Stimulated activated naive B cell treated with anti-CD40 and anti-IgM and Interleukin-4, amounts not matched to agents 10 μg/mL and 1 μg/mL and 100 μg/mL, for 72 hours (primary cell): ENCODE data around the gene MRRF.

Experiments used
- ATAC-seq, 2 donors: fragments of 150-1000 bp; cut with Tn5 transposase; replicated peaks; 2 replicates each; pipeline ENCODE4 v1.10.0; 2021; ENCODE audit warnings: moderate library complexity in 1 of 2
- DNase-seq: peaks from one replicate; pipeline ENCODE4 v3.0.0; 2021
- H3K27ac Mint-ChIP-seq: one replicate; pipeline ENCODE4 v1.8.0; 2022; ENCODE audit warnings: mild to moderate bottlenecking, mixed read lengths
- H3K27me3 Mint-ChIP-seq, 2 donors: one replicate each; pipeline ENCODE4 v1.8.0; 2022; ENCODE audit warnings: mixed read lengths in 2 of 2
- H3K36me3 Mint-ChIP-seq, 2 donors: one replicate each; pipeline ENCODE4 v1.8.0; 2022; ENCODE audit warnings: mixed read lengths in 2 of 2, mild to moderate bottlenecking in 1 of 2
- H3K4me1 Mint-ChIP-seq, 2 donors: one replicate each; pipeline ENCODE4 v1.8.0; 2022; ENCODE audit warnings: mixed read lengths in 2 of 2, mild to moderate bottlenecking in 1 of 2
- H3K4me3 Mint-ChIP-seq, 2 donors: one replicate each; pipeline ENCODE4 v1.8.0; 2022; ENCODE audit warnings: mild to moderate bottlenecking in 2 of 2, mixed read lengths in 2 of 2, moderate library complexity in 1 of 2
- H3K9me3 Mint-ChIP-seq, 2 donors: one replicate each; pipeline ENCODE4 v1.8.0; 2022; ENCODE audit warnings: mixed read lengths in 2 of 2, mild to moderate bottlenecking in 1 of 2

The MRRF gene

GRCh38 chr9:122223435-122223834, 41.2 kb upstream of the MRRF start:
- H3K36me3 Mint-ChIP-seq, result peaks cover 0 to 3% of the 10 kb centered on the region in 2 donors
- H3K9me3 Mint-ChIP-seq, result no peaks in the 10 kb centered on the region
- peaks cover 21 to 29% of the 10 kb centered on the region in 2 donors for H3K4me1 Mint-ChIP-seq
- DNase-seq (no peak), ATAC-seq (no peak)
- peaks cover 77 to 88% of the 10 kb centered on the region in 2 donors for H3K27me3 Mint-ChIP-seq
- no peak overlapping the region for H3K27ac Mint-ChIP-seq
- no peak overlapping the region for H3K4me3 Mint-ChIP-seq

- Mint-ChIP-seq H3K27me3 (peaks cover 60 to 67% of the 10 kb centered on the region in 2 donors), H3K4me1 (peaks cover 8 to 10% of the 10 kb centered on the region in 2 donors), H3K4me3 (no peak overlapping the region), H3K9me3 (no peaks in the 10 kb centered on the region), H3K27ac (peak overlapping the region; percentile 57), H3K36me3 (peaks cover 0 to 3% of the 10 kb centered on the region in 2 donors)
- DNase-seq (no peak), ATAC-seq (no peak)
Observed at GRCh38 chr9:122225312-122226141, 39.2 kb upstream of the MRRF start.

- no peak overlapping the region for H3K4me3 Mint-ChIP-seq
Observed at GRCh38 chr9:122226142-122226757, 38.4 kb upstream of the MRRF start.

GRCh38 chr9:122226758-122227574, 37.7 kb upstream of the MRRF start:
- Mint-ChIP-seq H3K27ac (no peak overlapping the region), H3K36me3 (peaks cover 0 to 3% of the 10 kb centered on the region in 2 donors), H3K4me3 (peak overlapping the region; percentile 34 to 43), H3K9me3 (no peaks in the 10 kb centered on the region), H3K27me3 (peaks cover 49 to 56% of the 10 kb centered on the region in 2 donors), H3K4me1 (peaks cover 7 to 8% of the 10 kb centered on the region in 2 donors)
- ATAC-seq (no peak), DNase-seq (no peak)

More at GRCh38 chr9:122226142-122226757, 38.4 kb upstream of the MRRF start:
- peaks cover 7 to 8% of the 10 kb centered on the region in 2 donors for H3K4me1 Mint-ChIP-seq
- H3K36me3 Mint-ChIP-seq, result peaks cover 0 to 3% of the 10 kb centered on the region in 2 donors
- no peak overlapping the region for H3K27ac Mint-ChIP-seq
- peaks cover 57 to 63% of the 10 kb centered on the region in 2 donors for H3K27me3 Mint-ChIP-seq
- no peaks in the 10 kb centered on the region for H3K9me3 Mint-ChIP-seq
- no peak for ATAC-seq
- DNase-seq, result no peak

GRCh38 chr9:122227575-122227900, 37.1 kb upstream of the MRRF start:
- Mint-ChIP-seq H3K4me1 (peaks cover 6 to 8% of the 10 kb centered on the region in 2 donors), H3K27me3 (peaks cover 44 to 50% of the 10 kb centered on the region in 2 donors), H3K36me3 (peaks cover 0 to 3% of the 10 kb centered on the region in 2 donors), H3K27ac (no peak overlapping the region), H3K4me3 (peak overlapping the region in 1 of 2 donors; percentile 47), H3K9me3 (no peaks in the 10 kb centered on the region)
- DNase-seq (no peak), ATAC-seq (no peak)

GRCh38 chr9:122228191-122228567, 36.5 kb upstream of the MRRF start:
- ATAC-seq (no peak), DNase-seq (no peak)
- Mint-ChIP-seq H3K36me3 (peaks cover 0 to 3% of the 10 kb centered on the region in 2 donors), H3K4me3 (peak overlapping the region; percentile 65 to 79), H3K4me1 (peaks cover 0 to 5% of the 10 kb centered on the region in 2 donors), H3K9me3 (no peaks in the 10 kb centered on the region), H3K27me3 (peaks cover 37 to 44% of the 10 kb centered on the region in 2 donors), H3K27ac (no peak overlapping the region)

GRCh38 chr9:122228568-122229484, 35.9 kb upstream of the MRRF start, which contains the start of gene LHX6:
Gene LHX6, minus strand, starts transcription at chr9:122228957. Its CDS starts 217 bp downstream, at chr9:122228740.
- ATAC-seq (peak in 1 of 2 donors; percentile 34), DNase-seq (no peak)
- H3K36me3 Mint-ChIP-seq, result peaks cover 0 to 3% of the 10 kb centered on the region in 2 donors
- no peak within 1 kb of the TSS for H3K27ac Mint-ChIP-seq
- no peaks in the 10 kb centered on the region for H3K9me3 Mint-ChIP-seq
- H3K27me3 Mint-ChIP-seq, result peaks cover 31 to 38% of the 10 kb centered on the region in 2 donors
- H3K4me1 Mint-ChIP-seq, result peaks cover 0 to 5% of the 10 kb centered on the region in 2 donors
- peak within 1 kb of the TSS; percentile 65 to 79 for H3K4me3 Mint-ChIP-seq

GRCh38 chr9:122229485-122229837, 35.2 kb upstream of the MRRF start:
- Mint-ChIP-seq H3K36me3 (peaks cover 0 to 3% of the 10 kb centered on the region in 2 donors), H3K9me3 (no peaks in the 10 kb centered on the region), H3K4me1 (peaks cover 0 to 5% of the 10 kb centered on the region in 2 donors), H3K27me3 (peaks cover 26 to 31% of the 10 kb centered on the region in 2 donors), H3K27ac (no peak overlapping the region), H3K4me3 (no peak overlapping the region)
- no peak for DNase-seq
- no peak for ATAC-seq

GRCh38 chr9:122232796-122233306, 31.8 kb upstream of the MRRF start:
- peaks cover 0 to 4% of the 10 kb centered on the region in 2 donors for H3K27me3 Mint-ChIP-seq
- no peaks in the 10 kb centered on the region for H3K4me1 Mint-ChIP-seq
- no peak overlapping the region for H3K27ac Mint-ChIP-seq
- no peak for ATAC-seq
- no peak for DNase-seq
- no peak overlapping the region for H3K4me3 Mint-ChIP-seq
- no peaks in the 10 kb centered on the region for H3K9me3 Mint-ChIP-seq
- no peaks in the 10 kb centered on the region for H3K36me3 Mint-ChIP-seq

- Mint-ChIP-seq H3K9me3 (no peaks in the 10 kb centered on the region), H3K4me3 (no peak overlapping the region), H3K4me1 (no peaks in the 10 kb centered on the region), H3K27ac (no peak overlapping the region), H3K36me3 (peaks cover 3 to 4% of the 10 kb centered on the region in 2 donors), H3K27me3 (no peaks in the 10 kb centered on the region)
- DNase-seq (no peak), ATAC-seq (no peak)
Observed at GRCh38 chr9:122234022-122234748, 30.5 kb upstream of the MRRF start.

- H3K4me3 Mint-ChIP-seq, result no peak overlapping the region
Observed at GRCh38 chr9:122236681-122237080, 28.0 kb upstream of the MRRF start.

GRCh38 chr9:122239722-122240121, 25.0 kb upstream of the MRRF start:
- H3K27me3 Mint-ChIP-seq, result no peaks in the 10 kb centered on the region
- no peak for DNase-seq
- no peaks in the 10 kb centered on the region for H3K4me1 Mint-ChIP-seq
- H3K4me3 Mint-ChIP-seq, result no peak overlapping the region
- H3K9me3 Mint-ChIP-seq, result no peaks in the 10 kb centered on the region
- H3K27ac Mint-ChIP-seq, result no peak overlapping the region
- H3K36me3 Mint-ChIP-seq, result peaks cover 24 to 33% of the 10 kb centered on the region in 2 donors
- no peak for ATAC-seq

More at GRCh38 chr9:122236681-122237080, 28.0 kb upstream of the MRRF start:
- Mint-ChIP-seq H3K4me1 (no peaks in the 10 kb centered on the region), H3K27ac (no peak overlapping the region), H3K36me3 (peaks cover 11 to 16% of the 10 kb centered on the region in 2 donors), H3K27me3 (no peaks in the 10 kb centered on the region), H3K9me3 (no peaks in the 10 kb centered on the region)
- DNase-seq, result no peak
- ATAC-seq, result no peak

GRCh38 chr9:122244349-122244748, 20.3 kb upstream of the MRRF start:
- no peak for ATAC-seq

More at GRCh38 chr9:122244349-122244748, 20.3 kb upstream of the MRRF start:
- peaks cover 31 to 54% of the 10 kb centered on the region in 2 donors for H3K36me3 Mint-ChIP-seq
- H3K27me3 Mint-ChIP-seq, result no peaks in the 10 kb centered on the region
- no peaks in the 10 kb centered on the region for H3K4me1 Mint-ChIP-seq
- DNase-seq, result no peak
- no peaks in the 10 kb centered on the region for H3K9me3 Mint-ChIP-seq
- no peak overlapping the region for H3K4me3 Mint-ChIP-seq
- no peak overlapping the region for H3K27ac Mint-ChIP-seq
